Thyroid gland (tissue), 4 donors: ENCODE results near the gene IGFBP5. TPM values are rescaled to one million over a fixed set of nuclear protein-coding genes. Genes with fewer than 3 reads are reported as not detected.
A peak's percentile ranks its signal among the peaks of the same experiment; 100 is the strongest.

Experiments used
- DNase-seq, 2 donors: peaks; one replicate each; pipeline ENCODE4 v3.0.0-alpha.2; 2019
- H3K27ac ChIP-seq, 3 donors: fragments of 200-600 bp; sonication (generic); 1 replicate in 2 of 3; 2 replicates in 1 of 3; pipeline ENCODE4 v1.5.1; 2016 to 2019; ENCODE audit warnings: mild to moderate bottlenecking in 1 of 3, moderate library complexity in 1 of 3
- H3K27me3 ChIP-seq: fragments of 200-600 bp; sonication (generic); one replicate; pipeline ENCODE4 v1.5.1; 2019
- H3K36me3 ChIP-seq, 2 donors: fragments of 200-600 bp; sonication (generic); one replicate each; pipeline ENCODE4 v1.5.1; 2016 to 2019
- H3K4me1 ChIP-seq, 2 donors: fragments of 200-600 bp; sonication (generic); one replicate each; pipeline ENCODE4 v1.5.1; 2017 to 2019
- H3K4me3 ChIP-seq, 3 donors: fragments of 200-600 bp; sonication (generic); replicated peaks in 1 of 3; 1 replicate in 2 of 3; 2 replicates in 1 of 3; pipeline ENCODE4 v1.5.1; 2016; ENCODE audit warnings: mild to moderate bottlenecking in 1 of 3
- H3K9me3 ChIP-seq: fragments of 200-600 bp; sonication (generic); one replicate; pipeline ENCODE4 v1.5.1; 2017
- CTCF ChIP-seq, 6 experiments: fragments of 200-600 bp in 3 of 6; fragments of 450-650 bp in 3 of 6; sonication (generic) in 3 of 6; IDR thresholded peaks; one replicate each; pipeline ENCODE4 v1.5.1; 2016 to 2019; ENCODE audit warnings: antibody characterized with exemption in 6 of 6, mild to moderate bottlenecking in 2 of 6, inconsistent platforms in 1 of 6, moderate library complexity in 1 of 6
- POLR2A ChIP-seq, 2 donors: fragments of 450-650 bp; IDR thresholded peaks; one replicate each; pipeline ENCODE4 v1.6.1; 2017; ENCODE audit warnings: antibody characterized with exemption in 2 of 2, mild to moderate bottlenecking in 2 of 2, moderate library complexity in 1 of 2
- WGBS, 2 donors: methylation state at CpG; one replicate each; pipeline ENCODE4 v1.1.5; 2017; 5-methylcytosine and 5-hydroxymethylcytosine counted together
- intact Hi-C: fragments of 100-400 bp; cut with DNase I; formaldehyde crosslinking; loops from one replicate; pipeline ENCODE4 v1.15.1; 2023
- total RNA-seq, 4 donors: library from RNA; depleted of rRNA; stranded (reverse); fragments of >200 nt; gene quantifications; one replicate each; pipeline ENCODE4 v1.2.3, GENCODE V29; 2016

IGFBP5 gene
- total RNA-seq, 4 donors from 2014 or later = 704 to 1,519 (median 952) TPM

- H3K4me3 ChIP-seq = no peak overlapping the region
- H3K36me3 ChIP-seq = peaks cover 25 to 54% of the 10 kb centered on the region in 2 donors
- 85 to 91% methylated on average over 5 of the region's 5 CpGs for WGBS, 2 donors
- intact Hi-C loops = no loop called here
- DNase-seq = no peak
- no peak overlapping the region for H3K27ac ChIP-seq
- H3K27me3 ChIP-seq = no peaks in the 10 kb centered on the region
- TF ChIP-seq POLR2A (IDR thresholded peaks at IDR 0.05) = no peak
- no peak for TF ChIP-seq CTCF (IDR thresholded peaks at IDR 0.05)
- peaks cover 18 to 59% of the 10 kb centered on the region in 2 donors for H3K4me1 ChIP-seq
- H3K9me3 ChIP-seq = no peaks in the 10 kb centered on the region
Measured at GRCh38 chr2:216685327-216685875, 9.9 kb downstream of the IGFBP5 start.

- TF ChIP-seq CTCF (IDR thresholded peaks at IDR 0.05) = no peak
- no peak for TF ChIP-seq POLR2A (IDR thresholded peaks at IDR 0.05)
- DNase-seq = no peak
- Histone ChIP-seq H3K9me3 (no peaks in the 10 kb centered on the region), H3K27ac (peak overlapping the region in 1 of 3 donors; percentile 42), H3K36me3 (peaks cover 27 to 62% of the 10 kb centered on the region in 2 donors), H3K4me1 (peaks cover 4 to 43% of the 10 kb centered on the region in 2 donors), H3K27me3 (no peaks in the 10 kb centered on the region), H3K4me3 (no peak overlapping the region)
- intact Hi-C loops = loop anchor here (5.0 kb wide), 1 partner anchor 1028 kb away; no protein-coding TSS in a partner anchor
- WGBS, 2 donors = 69 to 73% methylated on average over 3 of the region's 3 CpGs
Measured at GRCh38 chr2:216683846-216684245, 11.5 kb downstream of the IGFBP5 start.

GRCh38 chr2:216681683-216682082 is 13.7 kb downstream of the IGFBP5 start:
- peaks cover 4 to 32% of the 10 kb centered on the region in 2 donors for H3K4me1 ChIP-seq
- no peak for DNase-seq
- 49 to 60% methylated on average over 2 of the region's 2 CpGs for WGBS, 2 donors
- no peaks in the 10 kb centered on the region for H3K27me3 ChIP-seq
- H3K9me3 ChIP-seq = no peaks in the 10 kb centered on the region
- H3K36me3 ChIP-seq = peaks cover 42 to 75% of the 10 kb centered on the region in 2 donors
- intact Hi-C loops = loop anchor here (5.0 kb wide), 1 partner anchor 1031 kb away; no protein-coding TSS in a partner anchor
- no peak for TF ChIP-seq CTCF (IDR thresholded peaks at IDR 0.05)
- no peak for TF ChIP-seq POLR2A (IDR thresholded peaks at IDR 0.05)
- peak overlapping the region in 2 of 3 donors; percentile 28 to 42 for H3K27ac ChIP-seq
- H3K4me3 ChIP-seq = no peak overlapping the region

- intact Hi-C loops = loop anchor here (5.0 kb wide), 1 partner anchor 1031 kb away; no protein-coding TSS in a partner anchor
- no peak for DNase-seq
Measured at GRCh38 chr2:216680951-216681629, 14.3 kb downstream of the IGFBP5 start.

More at GRCh38 chr2:216680951-216681629, 14.3 kb downstream of the IGFBP5 start:
- Histone ChIP-seq H3K4me3 (no peak overlapping the region), H3K9me3 (no peaks in the 10 kb centered on the region), H3K27me3 (no peaks in the 10 kb centered on the region), H3K27ac (peak overlapping the region in 2 of 3 donors; percentile 28 to 42), H3K4me1 (peaks cover 4 to 32% of the 10 kb centered on the region in 2 donors), H3K36me3 (peaks cover 46 to 77% of the 10 kb centered on the region in 2 donors)
- 84 to 87% methylated on average over 10 of the region's 10 CpGs for WGBS, 2 donors
- no peak for TF ChIP-seq POLR2A (IDR thresholded peaks at IDR 0.05)
- no peak for TF ChIP-seq CTCF (IDR thresholded peaks at IDR 0.05)
